DND-41 (cell line): ENCODE results near the gene PLCD3.

ENCODE experiments used
- EZH2 ChIP-seq: IDR thresholded peaks from 3 replicates; pipeline ENCODE4 v1.6.1; 2012; ENCODE audit warnings: borderline replicate concordance, low read depth, mild to moderate bottlenecking, moderate library complexity, low read length, inconsistent platforms; ENCODE audit not compliant: severe bottlenecking
- TF ChIP-seq, protein P1 (sequence below): IDR thresholded peaks from 2 replicates; pipeline ENCODE4 v1.5.1; 2012; ENCODE audit warnings: borderline replicate concordance, low read length, moderate library complexity, mild to moderate bottlenecking; ENCODE audit not compliant: poor library complexity, severe bottlenecking; ENCODE audit errors: extremely low read depth

DNA sequence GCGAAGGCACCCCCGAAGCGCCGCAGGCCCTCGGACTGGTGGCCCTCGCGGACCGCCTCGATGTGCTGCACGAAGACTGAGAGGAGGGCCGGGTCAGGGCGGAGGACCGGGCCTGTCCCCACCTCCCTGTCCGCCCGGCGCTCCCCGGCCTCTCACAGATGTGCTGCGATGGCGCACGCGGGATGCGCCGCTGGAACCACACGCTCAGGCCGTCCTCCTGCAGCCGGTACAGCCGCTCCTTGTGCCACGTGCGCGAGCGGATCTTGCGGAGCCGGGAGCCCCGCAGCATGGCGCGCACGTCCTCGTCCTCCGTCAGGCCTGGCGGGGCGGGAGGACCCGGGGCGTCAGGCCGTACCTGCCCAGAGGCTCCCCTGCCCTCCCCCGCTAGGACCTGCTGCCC, 11.3 kb downstream of the PLCD3 start:
- TF ChIP-seq, protein P1, sequence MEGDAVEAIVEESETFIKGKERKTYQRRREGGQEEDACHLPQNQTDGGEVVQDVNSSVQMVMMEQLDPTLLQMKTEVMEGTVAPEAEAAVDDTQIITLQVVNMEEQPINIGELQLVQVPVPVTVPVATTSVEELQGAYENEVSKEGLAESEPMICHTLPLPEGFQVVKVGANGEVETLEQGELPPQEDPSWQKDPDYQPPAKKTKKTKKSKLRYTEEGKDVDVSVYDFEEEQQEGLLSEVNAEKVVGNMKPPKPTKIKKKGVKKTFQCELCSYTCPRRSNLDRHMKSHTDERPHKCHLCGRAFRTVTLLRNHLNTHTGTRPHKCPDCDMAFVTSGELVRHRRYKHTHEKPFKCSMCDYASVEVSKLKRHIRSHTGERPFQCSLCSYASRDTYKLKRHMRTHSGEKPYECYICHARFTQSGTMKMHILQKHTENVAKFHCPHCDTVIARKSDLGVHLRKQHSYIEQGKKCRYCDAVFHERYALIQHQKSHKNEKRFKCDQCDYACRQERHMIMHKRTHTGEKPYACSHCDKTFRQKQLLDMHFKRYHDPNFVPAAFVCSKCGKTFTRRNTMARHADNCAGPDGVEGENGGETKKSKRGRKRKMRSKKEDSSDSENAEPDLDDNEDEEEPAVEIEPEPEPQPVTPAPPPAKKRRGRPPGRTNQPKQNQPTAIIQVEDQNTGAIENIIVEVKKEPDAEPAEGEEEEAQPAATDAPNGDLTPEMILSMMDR: no peak
- no peak for TF ChIP-seq EZH2
